Cardiac fibroblast (primary cell): ENCODE results near the gene FBXW10.
A peak's percentile ranks its signal among the peaks of the same experiment; 100 is the strongest.
"Not testable (repeated sequence)": the region's sequence is repeated elsewhere in the genome, so short reads cannot be mapped to it uniquely, and the experiment has no call there.

Source experiments
- DNase-seq, 2 donors: peaks; one replicate each; pipeline versions ENCODE4 v3.0.0 to v3.0.0-alpha.2; 2010; ENCODE audit warnings: low read depth in 2 of 2
- H3K4me3 ChIP-seq, 2 donors: replicated peaks in 1 of 2; 1 replicate in 1 of 2; 2 replicates in 1 of 2; pipeline ENCODE4 v1.5.1; 2011; ENCODE audit warnings: low read depth in 2 of 2, low read length in 2 of 2, mild to moderate bottlenecking in 2 of 2, moderate library complexity in 1 of 2
- TF ChIP-seq, protein P1 (sequence below): IDR thresholded peaks from one replicate; pipeline ENCODE4 v1.5.1; 2011; ENCODE audit warnings: low read depth, mild to moderate bottlenecking, low read length, inconsistent platforms

The FBXW10 gene, protein sequence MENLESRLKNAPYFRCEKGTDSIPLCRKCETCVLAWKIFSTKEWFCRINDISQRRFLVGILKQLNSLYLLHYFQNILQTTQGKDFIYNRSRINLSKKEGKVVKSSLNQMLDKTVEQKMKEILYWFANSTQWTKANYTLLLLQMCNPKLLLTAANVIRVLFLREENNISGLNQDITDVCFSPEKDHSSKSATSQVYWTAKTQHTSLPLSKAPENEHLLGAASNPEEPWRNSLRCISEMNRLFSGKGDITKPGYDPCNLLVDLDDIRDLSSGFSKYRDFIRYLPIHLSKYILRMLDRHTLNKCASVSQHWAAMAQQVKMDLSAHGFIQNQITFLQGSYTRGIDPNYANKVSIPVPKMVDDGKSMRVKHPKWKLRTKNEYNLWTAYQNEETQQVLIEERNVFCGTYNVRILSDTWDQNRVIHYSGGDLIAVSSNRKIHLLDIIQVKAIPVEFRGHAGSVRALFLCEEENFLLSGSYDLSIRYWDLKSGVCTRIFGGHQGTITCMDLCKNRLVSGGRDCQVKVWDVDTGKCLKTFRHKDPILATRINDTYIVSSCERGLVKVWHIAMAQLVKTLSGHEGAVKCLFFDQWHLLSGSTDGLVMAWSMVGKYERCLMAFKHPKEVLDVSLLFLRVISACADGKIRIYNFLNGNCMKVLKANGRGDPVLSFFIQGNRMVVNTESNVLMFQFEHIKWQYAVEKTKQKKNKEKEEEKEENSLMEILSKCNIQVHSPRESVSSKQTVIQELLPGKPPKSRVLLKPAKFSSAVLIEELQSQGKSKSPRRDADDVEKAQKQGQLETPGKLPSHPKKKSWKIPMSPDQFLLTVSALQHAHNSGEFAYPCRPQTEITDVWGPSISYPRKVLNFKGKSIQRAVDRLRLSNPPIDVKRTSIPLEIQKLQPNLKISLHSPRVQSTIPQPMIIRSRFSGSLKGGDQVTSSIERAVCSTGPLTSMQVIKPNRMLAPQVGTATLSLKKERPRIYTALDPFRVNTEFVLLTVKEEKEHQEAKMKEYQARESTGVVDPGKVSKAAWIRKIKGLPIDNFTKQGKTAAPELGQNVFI

DNA sequence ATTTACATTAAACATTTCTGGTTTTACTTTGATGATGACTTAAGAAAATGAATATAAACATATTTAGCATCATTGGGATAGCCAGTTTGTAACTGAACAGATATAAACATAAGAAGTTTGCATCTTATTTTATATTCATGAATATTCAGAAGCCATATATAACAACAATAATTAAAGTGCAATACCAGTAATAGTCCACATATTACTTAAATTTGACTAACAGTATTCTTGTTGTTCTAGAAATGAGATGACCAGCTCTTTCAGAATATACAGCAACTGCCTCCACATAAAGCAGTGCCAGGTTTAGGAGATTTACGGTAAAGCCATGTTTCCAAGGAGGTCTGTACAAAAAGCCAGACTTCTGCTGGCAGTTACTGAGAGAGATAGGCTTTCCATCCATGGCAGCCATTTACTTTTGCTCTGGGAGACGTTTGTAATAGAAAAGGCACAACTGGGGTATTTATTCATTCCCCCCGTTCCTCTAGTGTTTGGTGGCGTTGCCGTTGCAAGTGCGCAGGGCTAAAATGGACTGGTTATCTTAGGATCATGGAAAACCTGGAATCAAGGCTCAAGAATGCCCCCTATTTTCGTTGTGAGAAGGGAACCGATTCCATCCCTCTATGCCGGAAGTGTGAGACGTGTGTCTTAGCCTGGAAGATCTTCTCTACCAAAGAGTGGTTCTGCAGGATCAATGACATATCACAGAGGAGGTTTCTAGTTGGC lies at the start of gene FBXW10:
TSS of gene FBXW10 (plus strand) at position 356 of the 723 bp plus-strand sequence. CDS start at position 547, 191 bp downstream.
- H3K4me3 ChIP-seq, DNase-seq: not testable (repeated sequence)

DNA sequence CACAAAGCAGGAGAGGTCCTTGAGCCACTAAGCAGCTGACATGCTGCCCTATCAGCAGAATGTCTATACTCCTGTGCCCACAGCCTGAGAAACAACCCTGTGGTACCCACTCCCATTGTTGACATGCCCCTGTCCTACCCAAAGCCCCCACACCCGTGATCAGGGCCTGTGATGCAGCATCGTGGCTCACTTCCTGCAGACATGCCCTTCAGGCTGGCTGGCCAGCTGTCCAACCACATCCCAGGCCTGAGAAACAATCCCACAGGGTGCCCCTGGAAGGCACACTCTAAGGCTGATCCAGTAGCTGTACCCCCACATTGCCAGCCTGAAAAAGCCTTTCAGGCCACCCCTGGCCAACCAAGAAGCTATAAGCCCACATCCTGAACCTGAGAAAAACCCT lies 48.7 kb upstream of the FBXW10 start:
- H3K4me3 ChIP-seq, DNase-seq: not testable (repeated sequence)

DNA sequence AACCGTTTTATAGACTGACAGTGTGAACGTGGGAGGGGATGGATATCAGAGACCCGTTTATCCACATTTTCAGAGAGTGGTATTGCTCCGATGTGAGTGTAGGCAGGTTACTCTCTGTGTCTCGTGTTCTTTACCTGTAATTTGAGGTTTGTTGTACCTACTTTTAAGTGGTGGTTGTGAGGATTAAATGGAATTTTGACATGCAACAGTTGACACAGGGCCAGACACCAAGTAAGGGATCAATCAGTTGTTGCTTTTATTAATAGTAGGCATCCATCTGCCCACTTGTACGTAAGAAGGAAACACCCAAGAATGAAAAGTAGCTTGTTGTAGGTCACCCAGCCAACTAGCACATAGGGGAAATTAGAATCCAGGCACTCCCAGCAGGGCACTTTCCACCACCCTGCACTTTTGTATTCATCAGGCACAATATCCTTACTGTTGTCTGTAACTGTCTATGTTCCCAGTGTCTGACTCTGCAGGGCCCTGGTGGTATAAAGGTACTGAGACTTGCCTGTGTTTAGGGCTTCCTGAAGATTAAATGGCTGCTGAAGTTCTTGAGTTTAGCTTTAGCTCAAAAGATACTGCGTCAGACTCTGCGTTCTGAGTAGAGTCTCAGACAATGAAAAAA lies 45.3 kb upstream of the FBXW10 start:
- H3K4me3 ChIP-seq: peak overlapping the region; percentile 48 to 54
- DNase-seq: not testable (repeated sequence)

DNA sequence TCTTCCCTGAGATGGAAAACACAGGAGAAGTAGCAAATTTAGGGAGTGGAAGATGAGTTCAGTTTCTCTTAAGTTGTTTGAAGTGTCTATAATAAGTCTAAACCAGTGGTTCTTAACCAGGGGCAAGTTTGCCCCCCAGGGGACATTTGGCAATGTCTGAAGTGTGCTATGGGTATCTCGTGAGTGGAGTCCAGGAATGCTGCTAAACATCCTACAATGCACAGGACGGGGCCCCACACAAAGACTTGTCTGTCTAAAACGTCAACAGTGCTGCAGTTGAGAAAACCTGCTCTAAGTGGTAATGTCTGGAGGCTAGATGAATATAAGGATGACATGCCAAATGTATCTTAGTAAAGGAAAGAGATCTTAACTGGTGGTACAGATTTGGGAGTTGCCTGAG lies 37.9 kb upstream of the FBXW10 start:
- DNase-seq, H3K4me3 ChIP-seq: not testable (repeated sequence)

DNA sequence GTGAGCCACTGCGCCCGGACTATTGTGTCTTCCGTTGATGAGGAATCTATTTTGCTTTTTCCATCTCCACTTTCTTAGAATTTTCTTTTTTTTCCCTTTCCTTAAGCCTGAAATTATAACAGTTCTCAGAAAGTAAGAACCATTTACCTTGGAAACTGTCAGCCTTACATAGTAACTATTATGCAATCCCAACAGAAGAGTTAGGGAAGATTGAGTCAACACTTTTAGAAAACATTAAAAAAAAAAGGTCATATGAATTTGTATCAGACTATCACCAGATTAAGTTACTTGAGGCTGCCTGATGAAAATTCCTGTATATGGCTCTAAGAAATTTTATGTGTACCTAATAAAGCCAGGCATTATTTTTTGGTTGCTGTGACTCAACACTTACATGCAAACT lies 35.6 kb upstream of the FBXW10 start:
- DNase-seq: peak in 1 of 2 donors; percentile 8
- H3K4me3 ChIP-seq: not testable (repeated sequence)

DNA sequence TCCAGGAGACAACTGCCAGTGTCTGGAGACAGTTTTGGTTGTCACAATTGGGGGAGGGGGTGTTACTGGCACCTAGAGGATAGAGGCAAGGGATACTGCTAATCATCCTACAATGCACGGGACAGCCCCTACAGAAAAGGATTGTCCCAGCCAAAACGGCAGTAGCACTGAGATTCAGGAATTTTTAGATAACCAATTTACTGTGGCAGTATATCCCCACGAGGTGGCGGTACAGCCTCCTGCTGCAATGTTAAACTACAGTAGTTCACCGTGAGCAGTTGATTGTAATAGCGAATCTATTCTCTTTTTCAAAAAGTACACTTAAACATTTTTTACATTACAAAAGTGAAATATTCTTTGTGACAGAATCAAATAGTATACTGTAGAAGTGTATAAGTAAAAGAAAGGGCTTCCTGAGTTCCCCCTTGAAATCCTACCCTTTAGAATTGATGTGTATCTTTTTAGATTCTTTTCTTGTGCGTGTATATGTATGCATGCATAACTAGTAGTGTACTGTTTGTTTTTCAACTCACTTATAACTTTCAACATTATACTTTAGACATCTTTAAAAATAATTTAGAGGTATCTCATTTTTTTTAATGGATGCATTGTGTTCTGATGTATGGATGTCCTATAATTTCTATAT lies 31.4 kb upstream of the FBXW10 start:
- not testable (repeated sequence) for H3K4me3 ChIP-seq
- DNase-seq: peak; percentile 68 to 69
- TF ChIP-seq, protein P1, sequence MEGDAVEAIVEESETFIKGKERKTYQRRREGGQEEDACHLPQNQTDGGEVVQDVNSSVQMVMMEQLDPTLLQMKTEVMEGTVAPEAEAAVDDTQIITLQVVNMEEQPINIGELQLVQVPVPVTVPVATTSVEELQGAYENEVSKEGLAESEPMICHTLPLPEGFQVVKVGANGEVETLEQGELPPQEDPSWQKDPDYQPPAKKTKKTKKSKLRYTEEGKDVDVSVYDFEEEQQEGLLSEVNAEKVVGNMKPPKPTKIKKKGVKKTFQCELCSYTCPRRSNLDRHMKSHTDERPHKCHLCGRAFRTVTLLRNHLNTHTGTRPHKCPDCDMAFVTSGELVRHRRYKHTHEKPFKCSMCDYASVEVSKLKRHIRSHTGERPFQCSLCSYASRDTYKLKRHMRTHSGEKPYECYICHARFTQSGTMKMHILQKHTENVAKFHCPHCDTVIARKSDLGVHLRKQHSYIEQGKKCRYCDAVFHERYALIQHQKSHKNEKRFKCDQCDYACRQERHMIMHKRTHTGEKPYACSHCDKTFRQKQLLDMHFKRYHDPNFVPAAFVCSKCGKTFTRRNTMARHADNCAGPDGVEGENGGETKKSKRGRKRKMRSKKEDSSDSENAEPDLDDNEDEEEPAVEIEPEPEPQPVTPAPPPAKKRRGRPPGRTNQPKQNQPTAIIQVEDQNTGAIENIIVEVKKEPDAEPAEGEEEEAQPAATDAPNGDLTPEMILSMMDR: peak; percentile 40

DNA sequence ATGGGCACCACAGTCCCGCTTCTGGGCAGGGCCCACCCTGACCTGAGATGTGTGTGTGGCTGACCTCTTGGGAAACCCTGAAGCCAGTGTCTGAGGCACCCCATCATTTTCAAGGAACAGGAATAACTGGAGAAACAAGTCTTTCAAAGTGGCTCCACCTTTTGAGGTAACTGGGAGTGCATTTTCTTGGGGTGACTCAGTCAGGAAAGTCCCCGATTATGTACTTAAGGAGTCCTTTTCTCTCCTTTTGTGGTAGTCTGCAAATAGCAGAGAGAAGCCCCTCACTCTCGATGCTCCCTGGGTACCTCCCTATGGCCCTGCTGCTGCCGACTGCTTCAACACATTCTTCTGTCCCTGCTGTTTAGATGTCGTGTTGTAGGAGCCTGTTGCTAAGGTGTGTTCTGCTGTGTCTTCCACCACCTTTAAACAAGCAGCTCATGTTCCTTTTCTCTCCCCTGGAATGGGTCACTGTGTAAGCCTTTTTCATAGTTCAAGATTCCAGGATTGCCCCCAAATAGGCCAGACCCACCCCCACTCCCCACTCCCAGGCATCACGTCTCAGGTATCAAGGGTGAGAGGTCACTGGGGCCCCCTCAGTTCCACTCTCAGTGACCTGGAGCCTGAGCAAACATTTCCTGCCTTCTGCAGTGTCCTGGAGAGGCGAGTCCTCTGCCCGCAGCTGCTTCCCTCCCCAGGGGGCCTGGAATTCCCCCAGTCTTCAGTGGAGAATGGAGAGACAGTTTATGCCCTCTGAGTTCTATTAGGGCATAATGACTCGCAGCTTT lies 25.0 kb upstream of the FBXW10 start:
- DNase-seq: peak; percentile 9 to 67

DNA sequence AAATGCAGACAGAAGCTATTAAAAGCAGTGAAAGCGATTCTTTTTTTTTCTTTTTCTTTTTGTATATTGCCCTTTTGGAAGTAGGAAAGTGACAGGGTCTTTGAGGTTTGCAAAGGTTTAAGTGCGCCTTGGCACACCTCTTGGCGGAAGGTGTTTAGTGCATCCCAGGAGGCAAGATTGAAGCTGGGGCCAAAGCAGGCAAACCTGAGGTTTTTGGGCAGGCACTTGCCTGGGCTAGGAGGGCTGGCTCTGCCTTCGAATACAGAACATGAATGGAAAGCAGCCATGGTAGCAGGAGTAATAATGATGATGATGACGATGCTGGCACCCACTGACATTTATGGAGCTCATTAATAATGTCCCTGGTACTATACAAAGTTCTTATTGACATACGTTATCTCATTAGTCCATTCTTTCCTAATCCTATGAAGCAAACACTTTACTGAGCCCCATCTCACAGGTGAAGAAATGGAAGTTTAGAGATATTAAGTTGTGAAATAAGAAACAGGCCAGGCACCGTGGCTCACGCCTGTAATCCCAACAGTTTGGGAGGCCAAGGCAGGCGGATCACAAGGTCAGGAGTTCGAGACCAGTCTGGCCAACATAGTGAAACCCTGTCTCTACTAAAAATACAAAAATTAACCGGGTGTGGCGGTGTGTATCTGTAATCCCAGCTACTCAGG lies 24.3 kb upstream of the FBXW10 start:
- DNase-seq, H3K4me3 ChIP-seq: not testable (repeated sequence)

More for the DNA sequence above, 25.0 kb upstream of the FBXW10 start:
- H3K4me3 ChIP-seq: not testable (repeated sequence)

DNA sequence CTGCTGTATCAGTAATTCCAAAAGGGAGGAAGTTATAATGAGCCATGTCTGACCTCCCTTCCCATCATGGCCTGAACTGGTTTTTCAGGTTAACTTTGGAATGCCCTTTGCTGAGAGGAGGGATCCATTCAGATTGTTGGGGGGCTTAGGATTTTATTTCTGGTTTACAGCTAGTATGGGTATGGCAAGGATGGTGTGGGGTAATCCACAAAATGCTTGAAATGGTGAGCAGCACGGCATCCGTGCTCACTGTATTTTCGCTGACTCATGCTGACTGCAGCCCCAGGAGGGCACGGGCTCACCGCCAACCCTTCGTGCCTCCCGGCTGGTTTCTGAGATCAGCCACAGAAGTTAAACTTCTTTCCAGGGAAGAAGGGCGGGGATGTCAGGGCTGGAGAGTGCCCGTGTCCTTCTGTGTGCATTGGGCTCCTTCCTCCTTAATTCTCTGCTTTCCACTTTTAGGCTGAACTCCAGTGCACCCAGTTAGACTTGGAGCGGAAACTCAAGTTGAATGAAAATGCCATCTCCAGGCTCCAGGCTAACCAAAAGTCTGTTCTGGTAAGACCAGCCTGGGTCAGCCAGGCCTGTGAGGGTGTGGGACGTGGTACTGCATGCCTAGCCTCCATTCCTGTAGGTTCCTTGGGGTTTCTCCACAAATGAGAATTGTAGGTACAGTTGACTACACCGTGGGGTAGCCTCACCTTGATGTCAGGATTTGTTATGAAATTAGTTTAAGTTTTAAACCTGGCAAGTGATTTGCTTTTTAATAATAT lies 21.9 kb upstream of the FBXW10 start:
- H3K4me3 ChIP-seq, DNase-seq: not testable (repeated sequence)

DNA sequence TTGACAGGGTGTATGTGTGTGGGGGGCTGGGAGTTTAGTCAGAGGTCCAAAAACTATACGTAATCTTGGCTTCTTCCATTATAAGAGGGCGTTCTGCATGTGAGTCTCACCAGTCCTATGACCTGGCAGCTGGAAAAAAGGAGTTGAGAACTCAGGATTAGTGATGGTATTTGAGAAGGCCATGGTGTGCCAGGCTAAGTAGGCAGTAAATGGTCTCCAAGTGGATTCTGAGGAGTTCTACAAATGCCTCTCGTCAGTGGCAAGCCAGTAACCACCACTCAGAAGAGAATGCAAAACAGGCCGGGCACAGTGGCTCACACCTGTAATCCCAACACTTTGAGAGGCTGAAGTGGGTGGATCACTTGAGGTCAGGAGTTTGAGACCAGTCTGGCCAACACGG lies 21.2 kb upstream of the FBXW10 start:
- not testable (repeated sequence) for H3K4me3 ChIP-seq, DNase-seq

DNA sequence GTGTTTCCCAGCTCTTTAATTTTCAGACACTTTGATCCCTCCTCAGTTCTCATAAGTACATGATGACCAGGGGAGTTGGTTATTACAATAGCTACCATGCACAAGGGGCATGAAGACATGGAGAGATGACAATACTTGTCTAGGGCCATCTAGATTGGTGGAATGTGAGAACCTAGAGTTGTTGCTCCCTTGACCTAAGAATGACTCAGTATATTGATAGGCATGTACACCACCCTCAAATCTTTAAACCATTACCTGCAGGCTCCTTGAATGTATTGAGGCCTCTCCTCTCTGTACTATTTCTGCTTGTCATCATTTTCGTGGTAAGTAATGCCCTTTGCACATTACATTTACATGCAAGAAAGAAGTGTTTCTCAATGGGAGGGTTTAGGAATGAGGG lies 20.3 kb upstream of the FBXW10 start:
- not testable (repeated sequence) for H3K4me3 ChIP-seq, DNase-seq

DNA sequence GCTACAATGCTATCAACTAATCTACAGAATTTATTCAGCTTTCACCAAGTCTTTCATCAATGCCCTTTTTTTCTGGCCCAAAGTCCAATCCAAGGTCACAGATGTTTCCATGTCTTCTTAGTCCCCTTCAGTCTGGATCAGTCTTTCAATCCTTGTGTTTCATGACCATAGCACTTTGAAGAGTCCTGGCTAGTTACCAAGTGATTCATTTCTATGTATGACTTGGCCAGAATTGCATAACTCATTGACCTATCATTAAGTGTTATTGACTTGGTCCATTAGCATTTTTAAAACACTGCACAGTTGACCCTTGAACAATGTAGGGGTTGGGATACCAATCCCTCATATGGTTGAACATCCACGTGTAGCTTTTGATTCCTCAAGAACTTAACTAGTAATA lies 11.4 kb upstream of the FBXW10 start:
- not testable (repeated sequence) for H3K4me3 ChIP-seq
- peak in 1 of 2 donors; percentile 24 for DNase-seq

DNA sequence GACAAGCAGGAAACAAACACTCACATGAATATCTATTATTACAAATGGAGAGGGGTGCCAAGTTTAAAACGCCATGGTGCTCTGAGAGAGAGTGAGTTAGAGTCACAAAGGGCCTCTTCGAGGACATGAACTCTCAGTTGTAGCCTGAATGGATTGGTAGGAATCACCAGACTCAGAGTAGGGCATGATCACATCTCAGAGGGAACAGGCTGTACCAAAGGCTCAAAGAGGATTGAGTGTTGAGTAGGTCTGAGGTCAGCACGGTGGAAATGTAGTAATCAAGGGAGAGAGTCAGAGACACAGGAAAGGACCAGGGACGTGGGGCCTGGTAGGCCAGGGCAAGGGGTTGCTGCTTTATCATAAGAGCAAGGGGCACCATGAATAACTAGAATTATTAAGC lies 10.5 kb upstream of the FBXW10 start:
- peak; percentile 19 to 76 for DNase-seq
- not testable (repeated sequence) for H3K4me3 ChIP-seq
